OCI-LY3 (cell line): Measurements from ENCODE around the gene MPRIP.
"Not testable (repeated sequence)": the region's sequence is repeated elsewhere in the genome, so short reads cannot be mapped to it uniquely, and the experiment has no call there.

ENCODE experiments used
- H2AFZ ChIP-seq: fragments of 200-600, 300-600 bp; shearing (Covaris generic); 2 replicates; pipeline ENCODE4 v1.6.0; 2014; ENCODE audit warnings: antibody characterized with exemption, low read depth, low read length
- H3K27ac ChIP-seq: fragments of 200-600, 300-600 bp; sonication (generic); 2 replicates; pipeline ENCODE4 v1.5.1; 2014; ENCODE audit warnings: mild to moderate bottlenecking, low read length, moderate library complexity, mixed read lengths
- H3K27me3 ChIP-seq: fragments of 200-600, 300-600 bp; sonication (generic); 2 replicates; pipeline ENCODE4 v1.6.1; 2014; ENCODE audit warnings: low read depth, low read length, mixed read lengths
- H3K36me3 ChIP-seq: fragments of 200-600, 300-600 bp; sonication (generic); replicated peaks from 2 replicates; pipeline ENCODE3; 2014; ENCODE audit warnings: low read depth, low read length, mixed read lengths
- H3K4me1 ChIP-seq: fragments of 300-600, 200-600 bp; sonication (generic); 2 replicates; pipeline ENCODE4 v1.6.1; 2014; ENCODE audit warnings: low read length, mixed read lengths
- H3K4me2 ChIP-seq: fragments of 200-600, 300-600 bp; sonication (generic); 2 replicates; pipeline ENCODE4 v1.6.1; 2014; ENCODE audit warnings: low read length, mixed read lengths
- H3K4me3 ChIP-seq: fragments of 300-600, 200-600 bp; sonication (generic); 2 replicates; pipeline ENCODE4 v1.5.1; 2014; ENCODE audit warnings: antibody characterized with exemption, mild to moderate bottlenecking, low read length, moderate library complexity
- H3K79me2 ChIP-seq: fragments of 300-600, 200-600 bp; shearing (Covaris generic); 2 replicates; pipeline ENCODE4 v1.6.1; 2014; ENCODE audit warnings: mild to moderate bottlenecking, low read length, mixed read lengths
- H3K9ac ChIP-seq: fragments of 300-600, 200-600 bp; shearing (Covaris generic); 2 replicates; pipeline ENCODE4 v1.6.0; 2014; ENCODE audit warnings: mild to moderate bottlenecking, low read length, moderate library complexity
- H3K9me3 ChIP-seq: fragments of 200-600, 300-600 bp; shearing (Covaris generic); 2 replicates; pipeline ENCODE4 v1.6.1; 2014; ENCODE audit warnings: low read length, mixed read lengths; ENCODE audit not compliant: insufficient read depth
- H4K20me1 ChIP-seq: fragments of 200-600, 300-600 bp; sonication (generic); 2 replicates; pipeline ENCODE4 v1.6.1; 2016; ENCODE audit warnings: low read length, mixed read lengths; ENCODE audit not compliant: insufficient read depth
- EZH2phosphoT487 ChIP-seq: fragments of 200-600 bp; shearing (Covaris generic); IDR thresholded peaks from 2 replicates; pipeline ENCODE4 v1.6.1; 2018; ENCODE audit warnings: antibody characterized with exemption, mixed run types, low read depth
- TF ChIP-seq, protein P1 (sequence below): fragments of 200-600, 300-600 bp; sonication (generic); IDR thresholded peaks from 2 replicates; pipeline ENCODE4 v1.5.1; 2014; ENCODE audit warnings: antibody characterized with exemption, low read length, low read depth

Gene MPRIP

DNA sequence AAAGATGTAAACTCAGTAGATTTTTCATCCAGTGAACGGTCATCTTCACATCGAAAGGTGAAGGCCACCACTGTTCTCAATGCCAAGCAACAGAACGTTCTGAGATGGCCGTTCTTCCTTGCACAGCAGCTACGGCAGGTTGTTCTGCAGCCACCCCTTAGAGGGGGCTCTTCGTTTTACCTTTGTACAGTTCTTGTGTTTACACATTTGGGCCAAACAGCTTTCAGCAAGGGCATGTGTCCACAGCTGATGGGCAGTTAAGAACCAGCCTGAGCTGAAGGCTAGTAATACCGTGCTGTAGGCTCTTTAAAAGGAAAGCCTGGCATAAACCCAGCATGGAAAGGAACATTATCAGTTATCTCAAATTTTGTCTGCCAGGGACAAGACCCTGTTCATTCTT, 147.9 kb downstream of the MPRIP start:
- Histone ChIP-seq H3K4me3 (no peak overlapping the region), H3K27ac (no peak overlapping the region), H3K4me2 (no peak overlapping the region), H3K9me3 (no peaks in the 10 kb centered on the region), H3K79me2 (no peaks in the 10 kb centered on the region), H3K36me3 (no peaks in the 10 kb centered on the region), H3K4me1 (peaks cover 4% of the 10 kb centered on the region; the same call in 1 of the 2 replicates), H3K9ac (no peak overlapping the region), H2AFZ (no peak overlapping the region), H4K20me1 (no peaks in the 10 kb centered on the region), H3K27me3 (no peaks in the 10 kb centered on the region)
- no peak for TF ChIP-seq EZH2phosphoT487
- TF ChIP-seq, protein P1, sequence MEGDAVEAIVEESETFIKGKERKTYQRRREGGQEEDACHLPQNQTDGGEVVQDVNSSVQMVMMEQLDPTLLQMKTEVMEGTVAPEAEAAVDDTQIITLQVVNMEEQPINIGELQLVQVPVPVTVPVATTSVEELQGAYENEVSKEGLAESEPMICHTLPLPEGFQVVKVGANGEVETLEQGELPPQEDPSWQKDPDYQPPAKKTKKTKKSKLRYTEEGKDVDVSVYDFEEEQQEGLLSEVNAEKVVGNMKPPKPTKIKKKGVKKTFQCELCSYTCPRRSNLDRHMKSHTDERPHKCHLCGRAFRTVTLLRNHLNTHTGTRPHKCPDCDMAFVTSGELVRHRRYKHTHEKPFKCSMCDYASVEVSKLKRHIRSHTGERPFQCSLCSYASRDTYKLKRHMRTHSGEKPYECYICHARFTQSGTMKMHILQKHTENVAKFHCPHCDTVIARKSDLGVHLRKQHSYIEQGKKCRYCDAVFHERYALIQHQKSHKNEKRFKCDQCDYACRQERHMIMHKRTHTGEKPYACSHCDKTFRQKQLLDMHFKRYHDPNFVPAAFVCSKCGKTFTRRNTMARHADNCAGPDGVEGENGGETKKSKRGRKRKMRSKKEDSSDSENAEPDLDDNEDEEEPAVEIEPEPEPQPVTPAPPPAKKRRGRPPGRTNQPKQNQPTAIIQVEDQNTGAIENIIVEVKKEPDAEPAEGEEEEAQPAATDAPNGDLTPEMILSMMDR: no peak

DNA sequence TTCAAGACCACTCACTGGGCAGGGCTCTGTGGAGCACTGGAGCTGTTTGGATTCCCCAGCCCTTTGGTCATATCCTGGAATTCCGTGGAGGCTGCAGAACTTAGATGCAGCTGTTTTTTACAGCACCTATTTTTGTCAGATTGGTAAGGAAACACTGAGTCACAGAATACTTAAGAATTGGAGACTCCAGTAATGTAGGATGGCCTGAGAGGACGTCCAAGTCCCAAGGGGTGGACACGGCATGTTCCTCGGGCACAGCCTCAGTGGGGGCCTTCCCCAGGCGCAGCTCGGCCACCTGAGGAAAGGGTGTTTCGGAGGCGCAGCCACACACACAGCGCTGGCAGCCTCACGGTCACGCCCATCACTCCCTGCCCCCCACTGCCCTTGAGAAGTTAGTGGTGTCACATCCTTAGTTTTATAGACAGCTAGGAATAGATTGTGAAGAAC, 149.1 kb downstream of the MPRIP start:
- H3K9ac ChIP-seq: no peak overlapping the region
- H3K4me3 ChIP-seq: no peak overlapping the region
- H4K20me1 ChIP-seq: no peaks in the 10 kb centered on the region
- H3K4me1 ChIP-seq: peaks cover 4% of the 10 kb centered on the region; the same call in 1 of the 2 replicates
- H3K36me3 ChIP-seq: no peaks in the 10 kb centered on the region
- TF ChIP-seq, protein P1: no peak
- TF ChIP-seq EZH2phosphoT487: no peak
- H3K27me3 ChIP-seq: no peaks in the 10 kb centered on the region
- no peaks in the 10 kb centered on the region for H3K79me2 ChIP-seq
- no peak overlapping the region for H3K27ac ChIP-seq
- H2AFZ ChIP-seq: no peak overlapping the region
- no peaks in the 10 kb centered on the region for H3K9me3 ChIP-seq
- H3K4me2 ChIP-seq: no peak overlapping the region

- TF ChIP-seq, protein P1: no peak
- no peak for TF ChIP-seq EZH2phosphoT487
- H3K9ac ChIP-seq: no peak overlapping the region
These were observed 149.7 kb downstream of the MPRIP start for GRCh38 chr17:17191961-17192381.

GRCh38 chr17:17195466-17195865, 153.2 kb downstream of the MPRIP start:
- H3K27ac ChIP-seq, H3K27me3 ChIP-seq, H4K20me1 ChIP-seq, H3K4me3 ChIP-seq, H3K4me2 ChIP-seq, H2AFZ ChIP-seq, H3K36me3 ChIP-seq, H3K4me1 ChIP-seq, H3K9me3 ChIP-seq, H3K9ac ChIP-seq: not testable (repeated sequence)
- peaks cover 12% of the 10 kb centered on the region; the same call in 1 of the 2 replicates for H3K79me2 ChIP-seq

More at GRCh38 chr17:17191961-17192381, 149.7 kb downstream of the MPRIP start:
- H3K4me3 ChIP-seq: no peak overlapping the region
- H3K79me2 ChIP-seq: no peaks in the 10 kb centered on the region
- no peak overlapping the region for H2AFZ ChIP-seq
- H3K9me3 ChIP-seq: no peaks in the 10 kb centered on the region
- no peak overlapping the region for H3K4me2 ChIP-seq
- H3K27me3 ChIP-seq: no peaks in the 10 kb centered on the region
- peaks cover 4% of the 10 kb centered on the region; the same call in 1 of the 2 replicates for H3K4me1 ChIP-seq
- no peaks in the 10 kb centered on the region for H3K36me3 ChIP-seq
- H4K20me1 ChIP-seq: no peaks in the 10 kb centered on the region
- H3K27ac ChIP-seq: no peak overlapping the region
